ENCODE data around the gene SGCA.

Gene SGCA

GRCh38 chr17:50155115-50155819 lies 10.5 kb upstream of the SGCA start:
- no peaks in the 10 kb centered on the region for H3K36me3 ChIP-seq (ENCODE audit: control insufficient read depth in 5 of 5, insufficient read depth in 5 of 5, low read length in 5 of 5)
- no peaks in the 10 kb centered on the region for H3K9me3 ChIP-seq (ENCODE audit: control insufficient read depth in 5 of 5, low read length in 5 of 5)
- H3K27me3 ChIP-seq (ENCODE audit: control insufficient read depth in 5 of 5, insufficient read depth in 4 of 5, low read length in 5 of 5) = no peaks in the 10 kb centered on the region
- H3K4me1 ChIP-seq (ENCODE audit: control insufficient read depth in 5 of 5, insufficient read depth in 5 of 5, low read length in 5 of 5) = peaks cover 16 to 51% (median 46%) of the 10 kb centered on the region in 5 donors
- H3K9ac ChIP-seq (ENCODE audit: low read length in 5 of 5) = peak overlapping the region in 2 of 5 donors; percentile 64 to 69
- no peak overlapping the region for H3K4me3 ChIP-seq (ENCODE audit: low read depth in 1 of 5, low read length in 5 of 5)
- H3K27ac ChIP-seq (ENCODE audit: low read depth, low read length) = peak overlapping the region; percentile 70

GRCh38 chr17:50157891-50158290 lies 7.9 kb upstream of the SGCA start:
- Histone ChIP-seq H3K4me3 (ENCODE audit: low read depth in 1 of 5, low read length in 5 of 5) (no peak overlapping the region), H3K4me1 (ENCODE audit: control insufficient read depth in 5 of 5, insufficient read depth in 5 of 5, low read length in 5 of 5) (peaks cover 14 to 42% (median 41%) of the 10 kb centered on the region in 5 donors), H3K9me3 (ENCODE audit: control insufficient read depth in 5 of 5, low read length in 5 of 5) (no peaks in the 10 kb centered on the region), H3K27ac (ENCODE audit: low read depth, low read length) (no peak overlapping the region), H3K36me3 (ENCODE audit: control insufficient read depth in 5 of 5, insufficient read depth in 5 of 5, low read length in 5 of 5) (no peaks in the 10 kb centered on the region), H3K27me3 (ENCODE audit: control insufficient read depth in 5 of 5, insufficient read depth in 4 of 5, low read length in 5 of 5) (no peaks in the 10 kb centered on the region), H3K9ac (ENCODE audit: low read length in 5 of 5) (no peak overlapping the region)

- Histone ChIP-seq H3K36me3 (ENCODE audit: control insufficient read depth in 5 of 5, insufficient read depth in 5 of 5, low read length in 5 of 5) (no peaks in the 10 kb centered on the region), H3K27ac (ENCODE audit: low read depth, low read length) (no peak overlapping the region), H3K9me3 (ENCODE audit: control insufficient read depth in 5 of 5, low read length in 5 of 5) (no peaks in the 10 kb centered on the region), H3K4me3 (ENCODE audit: low read depth in 1 of 5, low read length in 5 of 5) (peak overlapping the region; percentile 74 to 93 (median 78)), H3K27me3 (ENCODE audit: control insufficient read depth in 5 of 5, insufficient read depth in 4 of 5, low read length in 5 of 5) (no peaks in the 10 kb centered on the region), H3K4me1 (ENCODE audit: control insufficient read depth in 5 of 5, insufficient read depth in 5 of 5, low read length in 5 of 5) (peaks cover 2 to 14% (median 12%) of the 10 kb centered on the region in 5 donors), H3K9ac (ENCODE audit: low read length in 5 of 5) (peak overlapping the region in 4 of 5 donors; percentile 43 to 74 (median 70))
Observed at GRCh38 chr17:50161023-50161910, 4.5 kb upstream of the SGCA start.

GRCh38 chr17:50161911-50162288 lies 3.9 kb upstream of the SGCA start:
- H3K36me3 ChIP-seq (ENCODE audit: control insufficient read depth in 5 of 5, insufficient read depth in 5 of 5, low read length in 5 of 5) = no peaks in the 10 kb centered on the region
- no peaks in the 10 kb centered on the region for H3K9me3 ChIP-seq (ENCODE audit: control insufficient read depth in 5 of 5, low read length in 5 of 5)
- H3K4me1 ChIP-seq (ENCODE audit: control insufficient read depth in 5 of 5, insufficient read depth in 5 of 5, low read length in 5 of 5) = peaks cover 2 to 15% (median 13%) of the 10 kb centered on the region in 5 donors
- no peaks in the 10 kb centered on the region for H3K27me3 ChIP-seq (ENCODE audit: control insufficient read depth in 5 of 5, insufficient read depth in 4 of 5, low read length in 5 of 5)
- no peak overlapping the region for H3K27ac ChIP-seq (ENCODE audit: low read depth, low read length)
- H3K4me3 ChIP-seq (ENCODE audit: low read depth in 1 of 5, low read length in 5 of 5) = peak overlapping the region in 4 of 5 donors; percentile 19 to 34 (median 26)
- peak overlapping the region in 1 of 5 donors; percentile 41 for H3K9ac ChIP-seq (ENCODE audit: low read length in 5 of 5)

- Histone ChIP-seq H3K9me3 (ENCODE audit: control insufficient read depth in 5 of 5, low read length in 5 of 5) (no peaks in the 10 kb centered on the region), H3K4me3 (ENCODE audit: low read depth in 1 of 5, low read length in 5 of 5) (no peak overlapping the region), H3K4me1 (ENCODE audit: control insufficient read depth in 5 of 5, insufficient read depth in 5 of 5, low read length in 5 of 5) (peaks cover 2 to 15% (median 13%) of the 10 kb centered on the region in 5 donors), H3K27me3 (ENCODE audit: control insufficient read depth in 5 of 5, insufficient read depth in 4 of 5, low read length in 5 of 5) (no peaks in the 10 kb centered on the region), H3K9ac (ENCODE audit: low read length in 5 of 5) (no peak overlapping the region), H3K27ac (ENCODE audit: low read depth, low read length) (no peak overlapping the region), H3K36me3 (ENCODE audit: control insufficient read depth in 5 of 5, insufficient read depth in 5 of 5, low read length in 5 of 5) (no peaks in the 10 kb centered on the region)
Observed at GRCh38 chr17:50162466-50163254, 3.1 kb upstream of the SGCA start.

GRCh38 chr17:50163843-50164696 lies 1.7 kb upstream of the SGCA start:
- peaks cover 0 to 6% (median 0%) of the 10 kb centered on the region in 5 donors for H3K27me3 ChIP-seq (ENCODE audit: control insufficient read depth in 5 of 5, insufficient read depth in 4 of 5, low read length in 5 of 5)
- H3K4me1 ChIP-seq (ENCODE audit: control insufficient read depth in 5 of 5, insufficient read depth in 5 of 5, low read length in 5 of 5) = peaks cover 2 to 16% (median 14%) of the 10 kb centered on the region in 5 donors
- H3K9me3 ChIP-seq (ENCODE audit: control insufficient read depth in 5 of 5, low read length in 5 of 5) = no peaks in the 10 kb centered on the region
- H3K36me3 ChIP-seq (ENCODE audit: control insufficient read depth in 5 of 5, insufficient read depth in 5 of 5, low read length in 5 of 5) = no peaks in the 10 kb centered on the region
- no peak overlapping the region for H3K9ac ChIP-seq (ENCODE audit: low read length in 5 of 5)
- H3K27ac ChIP-seq (ENCODE audit: low read depth, low read length) = no peak overlapping the region
- H3K4me3 ChIP-seq (ENCODE audit: low read depth in 1 of 5, low read length in 5 of 5) = no peak overlapping the region

- no peak overlapping the region for H3K9ac ChIP-seq (ENCODE audit: low read length in 5 of 5)
- peaks cover 0 to 6% (median 0%) of the 10 kb centered on the region in 5 donors for H3K27me3 ChIP-seq (ENCODE audit: control insufficient read depth in 5 of 5, insufficient read depth in 4 of 5, low read length in 5 of 5)
- no peak overlapping the region for H3K4me3 ChIP-seq (ENCODE audit: low read depth in 1 of 5, low read length in 5 of 5)
- no peaks in the 10 kb centered on the region for H3K9me3 ChIP-seq (ENCODE audit: control insufficient read depth in 5 of 5, low read length in 5 of 5)
- no peaks in the 10 kb centered on the region for H3K36me3 ChIP-seq (ENCODE audit: control insufficient read depth in 5 of 5, insufficient read depth in 5 of 5, low read length in 5 of 5)
- peaks cover 2 to 20% (median 14%) of the 10 kb centered on the region in 5 donors for H3K4me1 ChIP-seq (ENCODE audit: control insufficient read depth in 5 of 5, insufficient read depth in 5 of 5, low read length in 5 of 5)
- no peak overlapping the region for H3K27ac ChIP-seq (ENCODE audit: low read depth, low read length)
Observed at GRCh38 chr17:50164697-50164988, 1.2 kb upstream of the SGCA start.

- H3K9me3 ChIP-seq (ENCODE audit: control insufficient read depth in 5 of 5, low read length in 5 of 5) = no peaks in the 10 kb centered on the region
- H3K9ac ChIP-seq (ENCODE audit: low read length in 5 of 5) = no peak overlapping the region
- no peak overlapping the region for H3K27ac ChIP-seq (ENCODE audit: low read depth, low read length)
- H3K36me3 ChIP-seq (ENCODE audit: control insufficient read depth in 5 of 5, insufficient read depth in 5 of 5, low read length in 5 of 5) = no peaks in the 10 kb centered on the region
- no peak overlapping the region for H3K4me3 ChIP-seq (ENCODE audit: low read depth in 1 of 5, low read length in 5 of 5)
- H3K4me1 ChIP-seq (ENCODE audit: control insufficient read depth in 5 of 5, insufficient read depth in 5 of 5, low read length in 5 of 5) = peaks cover 2 to 20% (median 14%) of the 10 kb centered on the region in 5 donors
- H3K27me3 ChIP-seq (ENCODE audit: control insufficient read depth in 5 of 5, insufficient read depth in 4 of 5, low read length in 5 of 5) = peaks cover 0 to 6% (median 0%) of the 10 kb centered on the region in 5 donors
Observed at GRCh38 chr17:50165066-50165465, 739 bp upstream of the SGCA start.

GRCh38 chr17:50165466-50165865 lies 339 bp upstream of the SGCA start:
- H3K27ac ChIP-seq (ENCODE audit: low read depth, low read length) = no peak overlapping the region
- no peak overlapping the region for H3K4me3 ChIP-seq (ENCODE audit: low read depth in 1 of 5, low read length in 5 of 5)
- no peak overlapping the region for H3K9ac ChIP-seq (ENCODE audit: low read length in 5 of 5)
- H3K9me3 ChIP-seq (ENCODE audit: control insufficient read depth in 5 of 5, low read length in 5 of 5) = no peaks in the 10 kb centered on the region
- no peaks in the 10 kb centered on the region for H3K36me3 ChIP-seq (ENCODE audit: control insufficient read depth in 5 of 5, insufficient read depth in 5 of 5, low read length in 5 of 5)
- H3K27me3 ChIP-seq (ENCODE audit: control insufficient read depth in 5 of 5, insufficient read depth in 4 of 5, low read length in 5 of 5) = peaks cover 0 to 6% (median 0%) of the 10 kb centered on the region in 5 donors
- peaks cover 2 to 20% (median 14%) of the 10 kb centered on the region in 5 donors for H3K4me1 ChIP-seq (ENCODE audit: control insufficient read depth in 5 of 5, insufficient read depth in 5 of 5, low read length in 5 of 5)

Measured in subcutaneous abdominal adipose tissue (tissue), 5 donors.